HG03442 (cell line): Measurements from ENCODE around the gene CYP19A1.
"Not testable (repeated sequence)": the region's sequence is repeated elsewhere in the genome, so short reads cannot be mapped to it uniquely, and the experiment has no call there.

Experiments
- ATAC-seq: cut with Tn5 transposase; IDR thresholded peaks from one replicate; pipeline ENCODE4 v1.9.1; 2021; ENCODE audit warnings: mild to moderate bottlenecking, moderate library complexity; ENCODE audit not compliant: unreplicated experiment

CYP19A1 gene

GRCh38 chr15:51189669-51190385 is 148.6 kb downstream of the CYP19A1 start:
- no peak for ATAC-seq

GRCh38 chr15:51188791-51189190 is 149.6 kb downstream of the CYP19A1 start:
- not testable (repeated sequence) for ATAC-seq

GRCh38 chr15:51186891-51187290 is 151.5 kb downstream of the CYP19A1 start:
- ATAC-seq, result no peak

GRCh38 chr15:51186181-51186705 is 152.2 kb downstream of the CYP19A1 start:
- no peak for ATAC-seq

GRCh38 chr15:51185213-51186159 is 152.9 kb downstream of the CYP19A1 start:
- ATAC-seq, result no peak

GRCh38 chr15:51184627-51185026 is 153.8 kb downstream of the CYP19A1 start:
- no peak for ATAC-seq

GRCh38 chr15:51183076-51183475 is 155.3 kb downstream of the CYP19A1 start:
- no peak for ATAC-seq

GRCh38 chr15:51181905-51182304 is 156.5 kb downstream of the CYP19A1 start:
- ATAC-seq, result no peak

- ATAC-seq, result no peak
These were observed 157.2 kb downstream of the CYP19A1 start for GRCh38 chr15:51181221-51181620.

- no peak for ATAC-seq
These were observed 157.9 kb downstream of the CYP19A1 start for GRCh38 chr15:51180534-51180933.

- no peak for ATAC-seq
These were observed 158.4 kb downstream of the CYP19A1 start for GRCh38 chr15:51180011-51180410.

- ATAC-seq, result no peak
These were observed 166.2 kb downstream of the CYP19A1 start for GRCh38 chr15:51172193-51172592.

- no peak for ATAC-seq
These were observed 166.8 kb downstream of the CYP19A1 start for GRCh38 chr15:51171634-51171932.

- ATAC-seq, result no peak
These were observed 167.3 kb downstream of the CYP19A1 start for GRCh38 chr15:51170882-51171633.

GRCh38 chr15:51168700-51169099 is 169.7 kb downstream of the CYP19A1 start:
- ATAC-seq, result no peak

GRCh38 chr15:51163843-51164242 is 174.6 kb downstream of the CYP19A1 start:
- ATAC-seq, result no peak

- ATAC-seq, result peak; percentile 71
These were observed 175.3 kb downstream of the CYP19A1 start for GRCh38 chr15:51162865-51163762.

- ATAC-seq, result no peak
These were observed 176.7 kb downstream of the CYP19A1 start for GRCh38 chr15:51161491-51162220.

GRCh38 chr15:51160484-51160883 is 177.9 kb downstream of the CYP19A1 start:
- no peak for ATAC-seq
